Measurements from ENCODE around the gene CLASP1.

The CLASP1 gene

DNA sequence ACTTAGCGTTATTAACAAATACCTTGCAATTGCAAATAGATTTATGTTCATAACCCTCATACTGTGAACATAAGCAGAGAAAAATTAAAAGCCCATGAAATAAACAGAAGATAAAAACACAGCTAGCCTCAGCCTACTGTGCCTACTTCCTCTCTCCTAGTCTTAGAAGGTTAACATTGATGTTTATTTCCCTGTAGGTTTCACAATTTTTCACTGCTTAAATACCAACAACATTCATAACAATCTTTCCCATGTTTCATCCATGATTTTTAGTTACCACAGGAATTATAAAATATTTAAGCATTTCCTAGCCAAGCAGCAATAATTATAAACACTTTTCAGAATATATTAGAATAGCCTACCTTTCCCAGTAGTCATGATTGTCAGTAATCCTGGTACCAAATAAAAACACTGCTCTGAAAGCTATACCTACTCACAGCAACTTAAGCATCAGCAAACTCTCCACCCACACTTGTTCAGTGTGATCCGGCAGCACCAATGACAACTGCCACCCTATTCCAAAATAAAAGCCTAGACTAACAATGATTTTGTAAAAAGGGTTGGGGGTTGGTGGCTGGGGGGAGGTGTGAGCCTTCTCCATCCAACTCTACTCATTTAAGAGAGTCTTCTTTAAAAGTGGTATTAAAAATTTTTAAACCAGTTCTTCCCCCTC, 159.2 kb downstream of the CLASP1 start:
- Histone ChIP-seq H2AFZ (ENCODE audit: low read length) (no peak overlapping the region), H3K79me2 (ENCODE audit: insufficient read depth, low read length) (no peaks in the 10 kb centered on the region), H3K4me2 (ENCODE audit: low read length) (no peak overlapping the region), H3F3A (ENCODE audit: insufficient read depth, low read length) (no peaks in the 10 kb centered on the region), H3K9me2 (ENCODE audit: low read depth, low read length) (no peaks in the 10 kb centered on the region), H3K9me3 (ENCODE audit: low read length) (no peaks in the 10 kb centered on the region), H4K20me1 (ENCODE audit: insufficient read depth, low read length) (no peaks in the 10 kb centered on the region), H3K9ac (ENCODE audit: low read length) (no peak overlapping the region), H3K27ac (ENCODE audit: low read depth, low read length, poor library complexity, severe bottlenecking) (no peak overlapping the region), H3K4me1 (ENCODE audit: insufficient read depth, low read length, severe bottlenecking) (peaks cover 12% of the 10 kb centered on the region), H3K27me3 (ENCODE audit: insufficient read depth, low read length) (no peaks in the 10 kb centered on the region), H3K4me3 (ENCODE audit: low read depth, low read length, poor library complexity, severe bottlenecking) (no peak overlapping the region), H3K36me3 (ENCODE audit: insufficient read depth, low read length) (peaks cover 6% of the 10 kb centered on the region; the same call in 1 of the 2 replicates)
- no peak for TF ChIP-seq EZH2 (IDR thresholded peaks at IDR 0.05; ENCODE audit: borderline replicate concordance, low read length)
- TF ChIP-seq, protein P1, sequence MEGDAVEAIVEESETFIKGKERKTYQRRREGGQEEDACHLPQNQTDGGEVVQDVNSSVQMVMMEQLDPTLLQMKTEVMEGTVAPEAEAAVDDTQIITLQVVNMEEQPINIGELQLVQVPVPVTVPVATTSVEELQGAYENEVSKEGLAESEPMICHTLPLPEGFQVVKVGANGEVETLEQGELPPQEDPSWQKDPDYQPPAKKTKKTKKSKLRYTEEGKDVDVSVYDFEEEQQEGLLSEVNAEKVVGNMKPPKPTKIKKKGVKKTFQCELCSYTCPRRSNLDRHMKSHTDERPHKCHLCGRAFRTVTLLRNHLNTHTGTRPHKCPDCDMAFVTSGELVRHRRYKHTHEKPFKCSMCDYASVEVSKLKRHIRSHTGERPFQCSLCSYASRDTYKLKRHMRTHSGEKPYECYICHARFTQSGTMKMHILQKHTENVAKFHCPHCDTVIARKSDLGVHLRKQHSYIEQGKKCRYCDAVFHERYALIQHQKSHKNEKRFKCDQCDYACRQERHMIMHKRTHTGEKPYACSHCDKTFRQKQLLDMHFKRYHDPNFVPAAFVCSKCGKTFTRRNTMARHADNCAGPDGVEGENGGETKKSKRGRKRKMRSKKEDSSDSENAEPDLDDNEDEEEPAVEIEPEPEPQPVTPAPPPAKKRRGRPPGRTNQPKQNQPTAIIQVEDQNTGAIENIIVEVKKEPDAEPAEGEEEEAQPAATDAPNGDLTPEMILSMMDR (IDR thresholded peaks at IDR 0.05; ENCODE audit: low read length): no peak

DNA sequence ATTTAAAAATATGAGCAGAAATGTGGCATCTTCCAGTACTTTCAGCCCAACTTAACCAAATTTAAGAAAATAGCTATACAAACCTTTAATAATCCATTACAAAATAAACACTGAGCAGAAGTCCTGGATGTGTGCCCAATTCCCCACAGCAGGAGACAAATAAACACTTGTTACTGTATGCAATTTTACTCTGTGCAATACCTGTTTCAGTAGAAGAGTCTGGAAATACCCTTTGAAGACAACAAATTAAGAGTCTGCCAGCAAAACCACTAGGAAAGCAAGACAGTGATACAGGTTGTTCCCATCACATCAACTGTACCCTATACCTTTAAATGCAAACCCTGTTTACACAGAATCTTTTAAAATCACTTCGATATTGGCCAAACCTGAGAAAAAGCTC, 160.0 kb downstream of the CLASP1 start:
- no peak overlapping the region for H3K27ac ChIP-seq (ENCODE audit: low read depth, low read length, poor library complexity, severe bottlenecking)
- H3K27me3 ChIP-seq (ENCODE audit: insufficient read depth, low read length): no peaks in the 10 kb centered on the region
- H3K36me3 ChIP-seq (ENCODE audit: insufficient read depth, low read length): peaks cover 6% of the 10 kb centered on the region; the same call in 1 of the 2 replicates
- H3K9ac ChIP-seq (ENCODE audit: low read length): no peak overlapping the region
- no peaks in the 10 kb centered on the region for H3K79me2 ChIP-seq (ENCODE audit: insufficient read depth, low read length)
- no peak overlapping the region for H3K4me3 ChIP-seq (ENCODE audit: low read depth, low read length, poor library complexity, severe bottlenecking)
- H4K20me1 ChIP-seq (ENCODE audit: insufficient read depth, low read length): no peaks in the 10 kb centered on the region
- H2AFZ ChIP-seq (ENCODE audit: low read length): no peak overlapping the region
- no peak for TF ChIP-seq EZH2 (IDR thresholded peaks at IDR 0.05; ENCODE audit: borderline replicate concordance, low read length)
- peaks cover 14% of the 10 kb centered on the region for H3K4me1 ChIP-seq (ENCODE audit: insufficient read depth, low read length, severe bottlenecking)
- H3F3A ChIP-seq (ENCODE audit: insufficient read depth, low read length): no peaks in the 10 kb centered on the region
- H3K4me2 ChIP-seq (ENCODE audit: low read length): no peak overlapping the region
- no peaks in the 10 kb centered on the region for H3K9me2 ChIP-seq (ENCODE audit: low read depth, low read length)
- H3K9me3 ChIP-seq (ENCODE audit: low read length): no peaks in the 10 kb centered on the region

DNA sequence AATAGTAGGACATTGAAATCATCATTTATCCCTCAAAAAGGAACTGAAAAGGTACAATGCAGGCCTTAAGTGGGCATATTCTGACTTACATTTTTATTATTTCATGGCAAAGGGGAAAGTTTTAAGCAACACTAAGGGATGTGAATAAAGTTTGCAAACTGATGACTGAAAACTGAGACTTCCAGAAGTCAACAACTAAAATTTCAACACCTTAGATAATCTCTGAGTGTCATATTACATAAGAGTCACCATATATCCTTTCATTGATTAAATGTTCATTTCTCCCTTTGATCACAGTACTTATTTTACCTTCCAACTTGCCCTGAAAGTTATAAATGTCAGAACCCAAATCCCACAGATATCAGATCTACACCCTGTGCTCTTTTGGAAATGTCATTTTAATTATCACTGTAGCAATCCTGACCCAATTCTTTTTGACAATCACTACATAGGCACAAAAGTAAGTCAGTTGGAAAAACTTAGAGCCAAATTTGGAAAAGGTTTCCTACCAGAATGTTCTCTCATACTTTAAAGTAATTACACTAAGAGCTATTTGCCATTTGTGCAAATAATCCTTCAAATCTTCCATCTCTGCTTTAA, 163.0 kb downstream of the CLASP1 start:
- no peaks in the 10 kb centered on the region for H3K9me3 ChIP-seq (ENCODE audit: low read length)
- no peaks in the 10 kb centered on the region for H3K9me2 ChIP-seq (ENCODE audit: low read depth, low read length)
- H3K27me3 ChIP-seq (ENCODE audit: insufficient read depth, low read length): no peaks in the 10 kb centered on the region
- no peak overlapping the region for H3K27ac ChIP-seq (ENCODE audit: low read depth, low read length, poor library complexity, severe bottlenecking)
- H3K9ac ChIP-seq (ENCODE audit: low read length): no peak overlapping the region
- TF ChIP-seq, protein P1 (IDR thresholded peaks at IDR 0.05; ENCODE audit: low read length): no peak
- TF ChIP-seq EZH2 (IDR thresholded peaks at IDR 0.05; ENCODE audit: borderline replicate concordance, low read length): no peak
- no peaks in the 10 kb centered on the region for H3K79me2 ChIP-seq (ENCODE audit: insufficient read depth, low read length)
- H3K4me2 ChIP-seq (ENCODE audit: low read length): no peak overlapping the region
- no peaks in the 10 kb centered on the region for H4K20me1 ChIP-seq (ENCODE audit: insufficient read depth, low read length)
- H3K36me3 ChIP-seq (ENCODE audit: insufficient read depth, low read length): peaks cover 4% of the 10 kb centered on the region; the same call in 1 of the 2 replicates
- H3K4me3 ChIP-seq (ENCODE audit: low read depth, low read length, poor library complexity, severe bottlenecking): no peak overlapping the region
- peaks cover 15% of the 10 kb centered on the region for H3K4me1 ChIP-seq (ENCODE audit: insufficient read depth, low read length, severe bottlenecking)
- H3F3A ChIP-seq (ENCODE audit: insufficient read depth, low read length): no peaks in the 10 kb centered on the region
- no peak overlapping the region for H2AFZ ChIP-seq (ENCODE audit: low read length)

All from OCI-LY1 (cell line).